Adipose tissue (tissue), 3 donors: ENCODE measurements around the gene PTPRM. TPM values are rescaled to one million over a fixed set of nuclear protein-coding genes. Genes with fewer than 3 reads are reported as not detected.

Experiments
- H3K27ac ChIP-seq: one replicate; pipeline ENCODE4 v1.5.1; 2013; ENCODE audit warnings: low read depth, low read length
- WGBS, 3 donors: extraction: QIAGEN DNeasy Blood & Tissue Kit; methylation state at CpG; one replicate each; pipeline ENCODE4 v1.1.7; 2013; 5-methylcytosine and 5-hydroxymethylcytosine counted together
- polyA plus RNA-seq, 3 donors: library from polyadenylated mRNA; stranded (reverse); fragments of 200-250 nt; gene quantifications; one replicate each; pipeline ENCODE4 v1.2.3, GENCODE V29; 2013
- donor health status: healthy with polysubstance abuse.
- donor health status: Bipolar disorder and iron deficiency.
- donor health status: healthy.

The PTPRM gene
- polyA plus RNA-seq, 3 donors: 20.6 to 106 (median 88.9) TPM

GRCh38 chr18:7616661-7617060 is 49.5 kb downstream of the PTPRM start:
- WGBS, 3 donors: 45 to 66% (median 58%) methylated on average over 4 of the region's 4 CpGs
- no peak overlapping the region for H3K27ac ChIP-seq

GRCh38 chr18:7617738-7618422 is 50.8 kb downstream of the PTPRM start:
- no peak overlapping the region for H3K27ac ChIP-seq
- WGBS, 3 donors: 36 to 58% (median 54%) methylated on average over 7 of the region's 7 CpGs

GRCh38 chr18:7618891-7619442 is 51.9 kb downstream of the PTPRM start:
- 68 to 80% (median 76%) methylated on average over 3 of the region's 3 CpGs for WGBS, 3 donors
- no peak overlapping the region for H3K27ac ChIP-seq

GRCh38 chr18:7619676-7620075 is 52.6 kb downstream of the PTPRM start:
- 80 to 93% (median 80%) methylated on average over 7 of the region's 7 CpGs for WGBS, 3 donors
- H3K27ac ChIP-seq: no peak overlapping the region

- H3K27ac ChIP-seq: no peak overlapping the region
Measured at GRCh38 chr18:7622721-7623120, 55.6 kb downstream of the PTPRM start.

- H3K27ac ChIP-seq: no peak overlapping the region
- WGBS, 3 donors: 85 to 96% (median 87%) methylated on average over 1 of the region's 1 CpG
Measured at GRCh38 chr18:7623681-7624080, 56.6 kb downstream of the PTPRM start.

GRCh38 chr18:7624697-7625096 is 57.6 kb downstream of the PTPRM start:
- no peak overlapping the region for H3K27ac ChIP-seq
- WGBS, 3 donors: 96 to 98% (median 96%) methylated on average over 6 of the region's 6 CpGs

GRCh38 chr18:7626175-7626921 is 59.2 kb downstream of the PTPRM start:
- no peak overlapping the region for H3K27ac ChIP-seq
- WGBS, 3 donors: 61 to 76% (median 72%) methylated on average over 4 of the region's 4 CpGs

- 48 to 67% (median 51%) methylated on average over 5 of the region's 5 CpGs for WGBS, 3 donors
Measured at GRCh38 chr18:7626922-7627440, 59.9 kb downstream of the PTPRM start.

GRCh38 chr18:7629416-7629815 is 62.3 kb downstream of the PTPRM start:
- H3K27ac ChIP-seq: no peak overlapping the region

More at GRCh38 chr18:7626922-7627440, 59.9 kb downstream of the PTPRM start:
- H3K27ac ChIP-seq: no peak overlapping the region

GRCh38 chr18:7630731-7631442 is 63.8 kb downstream of the PTPRM start:
- H3K27ac ChIP-seq: no peak overlapping the region
- WGBS, 3 donors: 81 to 89% (median 86%) methylated on average over 4 of the region's 4 CpGs

- WGBS, 3 donors: 78 to 87% (median 78%) methylated on average over 6 of the region's 6 CpGs
- H3K27ac ChIP-seq: no peak overlapping the region
Measured at GRCh38 chr18:7632152-7633098, 65.3 kb downstream of the PTPRM start.

GRCh38 chr18:7633171-7633570 is 66.1 kb downstream of the PTPRM start:
- H3K27ac ChIP-seq: no peak overlapping the region
- WGBS, 3 donors: 58 to 94% (median 77%) methylated on average over 2 of the region's 2 CpGs

- WGBS, 3 donors: 84 to 92% (median 86%) methylated on average over 1 of the region's 1 CpG
- H3K27ac ChIP-seq: no peak overlapping the region
Measured at GRCh38 chr18:7635948-7636347, 68.8 kb downstream of the PTPRM start.

GRCh38 chr18:7637269-7637668 is 70.2 kb downstream of the PTPRM start:
- WGBS, 3 donors: 62 to 68% (median 63%) methylated on average over 2 of the region's 2 CpGs
- no peak overlapping the region for H3K27ac ChIP-seq

GRCh38 chr18:7638321-7638720 is 71.2 kb downstream of the PTPRM start:
- H3K27ac ChIP-seq: no peak overlapping the region

GRCh38 chr18:7641813-7642212 is 74.7 kb downstream of the PTPRM start:
- 83 to 90% (median 89%) methylated on average over 4 of the region's 4 CpGs for WGBS, 3 donors
- H3K27ac ChIP-seq: no peak overlapping the region

- WGBS, 3 donors: 77 to 90% (median 86%) methylated on average over 7 of the region's 7 CpGs
Measured at GRCh38 chr18:7642331-7642890, 75.3 kb downstream of the PTPRM start.

More at GRCh38 chr18:7642331-7642890, 75.3 kb downstream of the PTPRM start:
- no peak overlapping the region for H3K27ac ChIP-seq
